ENCODE results near the gene ALDH1A1.

The ALDH1A1 gene

GRCh38 chr9:72904267-72905093 lies 48.4 kb downstream of the ALDH1A1 start:
- in situ Hi-C loops (cut with HindIII; ENCODE audit: low pct_unique_long_range_greater_than_20kb, low sequenced_read_pairs) = no loop called here
- no peak for DNase-seq (ENCODE audit: low read depth in 1 of 2, low spot score in 1 of 2)
- TF ChIP-seq JUND (IDR thresholded peaks at IDR 0.05; ENCODE audit: low read depth) = no peak

- in situ Hi-C loops (cut with HindIII; ENCODE audit: low pct_unique_long_range_greater_than_20kb, low sequenced_read_pairs) = no loop called here
- no peak for TF ChIP-seq JUND (IDR thresholded peaks at IDR 0.05; ENCODE audit: low read depth)
- no peak for DNase-seq (ENCODE audit: low read depth in 1 of 2, low spot score in 1 of 2)
Measured at GRCh38 chr9:72903103-72903502, 49.8 kb downstream of the ALDH1A1 start.

GRCh38 chr9:72902268-72902667 lies 50.6 kb downstream of the ALDH1A1 start:
- in situ Hi-C loops (cut with HindIII; ENCODE audit: low pct_unique_long_range_greater_than_20kb, low sequenced_read_pairs) = no loop called here
- no peak for TF ChIP-seq JUND (IDR thresholded peaks at IDR 0.05; ENCODE audit: low read depth)

GRCh38 chr9:72899734-72900477 lies 52.9 kb downstream of the ALDH1A1 start:
- TF ChIP-seq JUND (IDR thresholded peaks at IDR 0.05; ENCODE audit: low read depth) = no peak
- in situ Hi-C loops (cut with HindIII; ENCODE audit: low pct_unique_long_range_greater_than_20kb, low sequenced_read_pairs) = no loop called here
- no peak for DNase-seq (ENCODE audit: low read depth in 1 of 2, low spot score in 1 of 2)

More at GRCh38 chr9:72902268-72902667, 50.6 kb downstream of the ALDH1A1 start:
- DNase-seq (ENCODE audit: low read depth in 1 of 2, low spot score in 1 of 2) = no peak

- in situ Hi-C loops (cut with HindIII; ENCODE audit: low pct_unique_long_range_greater_than_20kb, low sequenced_read_pairs) = no loop called here
- no peak for DNase-seq (ENCODE audit: low read depth in 1 of 2, low spot score in 1 of 2)
- TF ChIP-seq JUND (IDR thresholded peaks at IDR 0.05; ENCODE audit: low read depth) = no peak
Measured at GRCh38 chr9:72898784-72899733, 53.8 kb downstream of the ALDH1A1 start.

GRCh38 chr9:72898360-72898759 lies 54.5 kb downstream of the ALDH1A1 start:
- no peak for DNase-seq (ENCODE audit: low read depth in 1 of 2, low spot score in 1 of 2)
- no peak for TF ChIP-seq JUND (IDR thresholded peaks at IDR 0.05; ENCODE audit: low read depth)
- in situ Hi-C loops (cut with HindIII; ENCODE audit: low pct_unique_long_range_greater_than_20kb, low sequenced_read_pairs) = no loop called here

- DNase-seq (ENCODE audit: low read depth in 1 of 2, low spot score in 1 of 2) = no peak
- in situ Hi-C loops (cut with HindIII; ENCODE audit: low pct_unique_long_range_greater_than_20kb, low sequenced_read_pairs) = no loop called here
- no peak for TF ChIP-seq JUND (IDR thresholded peaks at IDR 0.05; ENCODE audit: low read depth)
Measured at GRCh38 chr9:72897069-72897649, 55.7 kb downstream of the ALDH1A1 start.

- in situ Hi-C loops (cut with HindIII; ENCODE audit: low pct_unique_long_range_greater_than_20kb, low sequenced_read_pairs) = no loop called here
- no peak for TF ChIP-seq JUND (IDR thresholded peaks at IDR 0.05; ENCODE audit: low read depth)
- no peak for DNase-seq (ENCODE audit: low read depth in 1 of 2, low spot score in 1 of 2)
Measured at GRCh38 chr9:72896439-72896838, 56.4 kb downstream of the ALDH1A1 start.

GRCh38 chr9:72895122-72895521 lies 57.7 kb downstream of the ALDH1A1 start:
- DNase-seq (ENCODE audit: low read depth in 1 of 2, low spot score in 1 of 2) = no peak
- in situ Hi-C loops (cut with HindIII; ENCODE audit: low pct_unique_long_range_greater_than_20kb, low sequenced_read_pairs) = no loop called here
- TF ChIP-seq JUND (IDR thresholded peaks at IDR 0.05; ENCODE audit: low read depth) = no peak

GRCh38 chr9:72894342-72894741 lies 58.5 kb downstream of the ALDH1A1 start:
- TF ChIP-seq JUND (IDR thresholded peaks at IDR 0.05; ENCODE audit: low read depth) = no peak
- no peak for DNase-seq (ENCODE audit: low read depth in 1 of 2, low spot score in 1 of 2)
- in situ Hi-C loops (cut with HindIII; ENCODE audit: low pct_unique_long_range_greater_than_20kb, low sequenced_read_pairs) = no loop called here

- no peak for TF ChIP-seq JUND (IDR thresholded peaks at IDR 0.05; ENCODE audit: low read depth)
- in situ Hi-C loops (cut with HindIII; ENCODE audit: low pct_unique_long_range_greater_than_20kb, low sequenced_read_pairs) = no loop called here
- DNase-seq (ENCODE audit: low read depth in 1 of 2, low spot score in 1 of 2) = no peak
Measured at GRCh38 chr9:72893437-72893836, 59.4 kb downstream of the ALDH1A1 start.

- in situ Hi-C loops (cut with HindIII; ENCODE audit: low pct_unique_long_range_greater_than_20kb, low sequenced_read_pairs) = no loop called here
- TF ChIP-seq JUND (IDR thresholded peaks at IDR 0.05; ENCODE audit: low read depth) = no peak
- no peak for DNase-seq (ENCODE audit: low read depth in 1 of 2, low spot score in 1 of 2)
Measured at GRCh38 chr9:72891043-72891442, 61.8 kb downstream of the ALDH1A1 start.
